Limb (tissue), 2 donors: ENCODE measurements around the gene RXRA.
"Not testable (repeated sequence)": the region's sequence is repeated elsewhere in the genome, so short reads cannot be mapped to it uniquely, and the experiment has no call there.

ENCODE experiments used
- DNase-seq, 2 donors: peaks; one replicate each; pipeline ENCODE4 v3.0.0-alpha.2; 2016; ENCODE audit errors: extremely low spot score in 2 of 2

The RXRA gene

DNA sequence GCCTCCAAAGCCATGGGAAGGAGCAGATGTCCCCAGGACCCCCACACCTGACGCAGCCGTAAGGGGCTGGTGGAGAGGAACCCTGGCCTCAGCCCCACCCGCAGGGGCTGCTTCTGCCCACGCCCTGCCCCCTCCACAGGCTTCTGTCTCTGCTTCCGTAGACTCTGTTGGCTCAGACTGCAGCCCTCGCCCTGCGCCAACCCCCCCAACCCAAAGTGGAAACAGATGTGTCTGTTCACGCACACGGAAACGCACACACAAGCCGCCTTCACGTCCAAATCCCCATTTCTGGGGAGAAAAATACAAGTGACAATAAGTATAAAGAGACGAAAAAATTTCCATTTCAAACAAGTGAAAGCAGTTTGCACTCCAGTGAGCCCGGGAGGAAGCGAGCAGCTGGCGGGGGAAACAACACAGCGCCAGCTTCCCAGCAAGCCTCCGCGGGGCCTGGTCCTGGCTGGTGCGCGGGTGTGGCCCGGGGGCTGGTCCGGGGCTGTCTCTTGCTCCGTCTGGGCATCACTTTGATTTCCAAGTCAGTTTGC is 32.6 kb upstream of the RXRA start:
- peak; percentile 53 to 72 for DNase-seq

DNA sequence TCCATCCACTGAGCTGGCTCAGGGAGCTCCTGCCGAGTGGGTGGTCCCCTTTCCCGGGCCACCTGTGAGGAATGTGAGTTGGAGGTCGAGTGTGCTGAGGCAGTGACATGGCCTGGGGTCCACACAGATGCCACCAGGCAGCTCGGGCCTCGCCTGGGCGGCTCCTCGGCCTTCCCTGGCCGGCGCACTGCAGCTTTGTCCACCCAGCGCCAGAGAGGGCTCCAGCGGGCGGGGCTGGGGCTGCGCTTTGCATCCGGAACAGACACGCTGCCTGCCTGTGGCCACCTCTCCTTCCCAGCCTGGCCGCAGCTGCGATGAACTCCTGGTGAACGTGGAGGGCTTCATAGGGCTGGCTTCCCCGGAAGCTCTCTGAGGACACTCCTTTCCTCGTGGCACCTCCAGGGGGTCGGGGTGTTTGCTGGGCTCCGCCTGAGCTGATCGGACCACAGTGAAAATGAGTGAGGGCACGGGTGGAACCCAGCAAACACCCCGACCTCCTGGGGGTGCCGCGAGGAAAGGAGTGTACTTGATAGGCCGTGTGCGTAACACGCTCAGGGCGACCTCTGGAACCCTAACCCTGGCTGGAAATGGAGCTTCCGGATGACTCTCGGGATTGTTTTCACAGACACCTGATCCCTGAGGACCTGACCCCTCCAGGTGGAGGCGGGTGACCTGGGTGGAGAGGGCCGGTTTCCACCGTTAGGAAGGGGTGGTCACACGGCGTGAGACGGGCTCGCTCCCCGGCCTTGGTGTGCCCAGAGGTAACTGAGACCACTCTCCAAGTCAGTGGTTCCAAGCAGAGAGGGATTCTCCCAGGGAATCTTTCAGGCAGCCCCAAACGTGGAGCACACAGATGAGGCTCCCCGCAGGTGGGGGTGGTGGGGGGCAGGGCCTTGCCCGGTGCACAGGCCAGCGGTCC is 31.8 kb upstream of the RXRA start:
- no peak for DNase-seq

DNA sequence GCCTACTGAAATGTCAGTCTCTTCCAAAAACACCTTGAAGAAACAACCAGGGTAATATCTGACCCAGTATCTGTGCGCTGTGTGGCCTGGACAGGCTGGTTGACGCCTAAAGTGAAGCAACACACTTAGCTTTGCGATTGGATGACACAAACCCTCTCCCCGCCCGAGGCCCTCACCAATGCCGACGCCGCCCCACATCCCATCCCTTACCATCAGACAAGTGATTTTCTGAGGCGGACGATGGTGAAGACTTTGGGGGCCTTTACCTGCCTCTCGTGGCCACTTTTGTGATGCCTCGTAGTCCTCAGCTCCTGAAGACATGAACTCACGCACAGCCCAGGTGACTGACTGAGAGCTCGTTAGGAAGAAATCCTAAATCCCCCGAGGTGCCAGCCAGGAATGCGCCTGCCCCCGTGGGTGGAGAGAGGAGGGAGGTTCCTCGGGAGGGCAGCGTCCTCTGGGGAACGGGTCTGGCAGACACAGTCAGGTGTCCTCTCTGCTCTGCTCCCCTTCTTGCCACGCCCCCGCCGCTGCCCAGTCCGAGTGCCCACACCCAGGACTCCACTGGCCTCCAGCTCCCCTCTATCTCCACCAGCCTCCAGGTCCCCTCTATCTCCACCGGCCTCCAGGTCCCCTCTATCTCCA is 31.0 kb upstream of the RXRA start:
- DNase-seq, result no peak

DNA sequence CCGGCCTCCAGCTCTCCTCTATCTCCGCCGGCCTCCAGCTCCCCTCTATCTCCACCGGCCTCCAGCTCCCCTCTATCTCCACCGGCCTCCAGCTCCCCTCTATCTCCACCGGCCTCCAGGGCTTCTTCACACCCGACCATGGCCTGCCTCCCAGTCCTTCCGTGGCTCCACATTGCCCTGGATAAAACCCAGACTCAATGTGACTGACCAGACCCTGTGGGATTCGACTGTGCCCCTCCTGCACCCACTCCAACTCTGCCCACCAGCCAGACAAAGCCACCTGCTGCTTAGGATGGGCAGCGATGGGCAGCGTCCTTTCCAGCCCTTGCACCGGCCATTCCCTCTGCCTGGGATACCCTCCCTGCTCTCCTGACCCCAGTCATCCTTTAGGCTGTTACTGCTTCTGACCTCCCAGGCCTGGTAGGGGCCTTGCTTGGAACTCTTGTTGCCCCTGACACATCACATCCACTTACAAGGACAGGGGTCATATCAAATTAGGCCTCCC is 30.5 kb upstream of the RXRA start:
- DNase-seq, result no peak

DNA sequence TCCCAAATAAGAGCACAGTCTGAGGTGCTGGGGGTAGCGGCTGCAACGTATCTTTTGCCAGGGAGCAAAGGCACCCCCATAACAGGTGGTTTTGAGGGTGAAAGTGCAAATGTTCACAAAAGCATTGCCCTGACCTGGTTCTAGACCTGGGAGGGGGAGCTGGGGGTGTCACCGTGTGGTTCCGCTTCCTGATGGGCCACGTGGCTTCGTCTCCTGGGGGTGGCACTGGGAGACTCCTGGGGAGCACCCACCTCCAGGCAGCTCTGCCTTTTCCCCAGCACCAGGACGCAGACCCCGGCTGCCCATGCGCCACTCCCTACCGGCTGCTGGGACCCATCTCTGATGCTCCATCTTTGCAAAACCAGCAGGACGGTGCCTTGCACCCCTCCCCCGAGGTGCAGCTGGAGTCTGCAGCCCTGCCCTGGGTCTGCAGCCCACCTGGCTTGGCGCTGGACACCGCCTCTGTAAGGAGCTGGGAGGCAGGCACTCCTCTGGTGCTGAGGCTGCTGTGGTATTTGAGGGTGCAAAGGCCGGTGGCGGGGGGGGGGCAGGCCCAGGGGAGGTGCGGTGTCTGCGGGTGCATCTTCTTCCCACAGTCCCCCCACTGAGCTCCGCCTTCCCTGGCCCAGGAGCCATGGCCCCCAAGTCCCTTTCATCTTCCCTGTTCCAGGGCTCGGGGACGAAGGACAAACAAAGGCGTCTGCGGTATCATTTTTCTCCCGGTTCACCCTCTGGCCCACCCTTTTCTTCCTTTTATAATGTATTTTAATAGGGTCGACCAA is 29.8 kb upstream of the RXRA start:
- DNase-seq, result no peak

DNA sequence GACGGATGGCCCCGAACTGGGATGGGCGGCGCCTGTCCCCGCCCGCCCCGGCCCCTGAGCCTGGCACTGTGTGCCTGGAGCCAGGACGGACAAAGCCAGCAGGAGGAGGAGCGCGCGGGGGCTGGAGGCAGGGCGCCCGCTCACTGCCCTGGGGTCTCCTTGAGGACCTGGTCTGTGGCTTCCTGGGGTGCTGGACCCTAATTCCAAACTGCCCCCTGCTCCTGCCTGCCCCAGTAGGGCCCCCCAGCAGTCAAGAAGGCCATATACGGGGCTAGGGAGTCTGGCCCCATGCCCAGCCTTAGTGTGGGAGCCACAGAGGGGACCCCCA is 29.2 kb upstream of the RXRA start:
- no peak for DNase-seq

DNA sequence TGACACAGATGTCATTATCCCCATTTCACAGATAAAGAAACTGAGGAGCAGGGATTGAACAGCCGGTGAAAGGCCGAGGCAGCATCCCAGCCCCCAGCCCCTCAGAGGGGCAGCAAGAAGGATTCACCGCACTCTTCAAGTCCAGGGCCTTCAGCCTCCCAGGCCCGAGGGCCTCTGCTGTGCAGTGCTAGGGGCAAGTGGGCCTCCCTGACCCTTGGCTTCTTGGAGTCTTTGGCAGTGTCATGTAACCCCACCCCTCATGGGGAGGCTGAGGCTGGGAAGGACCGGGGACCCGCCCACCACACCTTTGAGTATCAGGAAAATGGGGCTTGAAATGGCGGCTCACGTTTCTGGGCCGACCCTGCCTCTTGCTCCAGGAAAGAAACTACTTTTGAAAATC is 28.7 kb upstream of the RXRA start:
- no peak for DNase-seq

DNA sequence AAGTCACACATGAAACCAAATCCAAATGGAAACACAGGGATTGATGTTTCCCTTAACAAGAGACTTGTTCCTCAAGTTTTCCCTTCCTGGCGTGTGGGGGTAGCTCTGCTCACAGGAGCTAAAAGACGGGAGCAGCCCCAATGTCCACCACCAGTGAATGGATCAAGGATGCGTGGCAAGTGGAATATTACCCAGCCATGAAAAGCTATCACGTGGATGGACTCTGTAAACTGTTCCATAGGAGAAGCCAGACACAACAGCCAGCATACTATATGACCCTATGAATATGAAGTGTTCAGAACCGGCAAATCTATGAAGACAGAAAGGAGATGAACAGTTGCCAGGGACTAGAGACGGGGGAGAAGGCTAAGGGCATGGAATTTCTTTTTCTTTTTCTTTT is 28.3 kb upstream of the RXRA start:
- DNase-seq, result no peak

DNA sequence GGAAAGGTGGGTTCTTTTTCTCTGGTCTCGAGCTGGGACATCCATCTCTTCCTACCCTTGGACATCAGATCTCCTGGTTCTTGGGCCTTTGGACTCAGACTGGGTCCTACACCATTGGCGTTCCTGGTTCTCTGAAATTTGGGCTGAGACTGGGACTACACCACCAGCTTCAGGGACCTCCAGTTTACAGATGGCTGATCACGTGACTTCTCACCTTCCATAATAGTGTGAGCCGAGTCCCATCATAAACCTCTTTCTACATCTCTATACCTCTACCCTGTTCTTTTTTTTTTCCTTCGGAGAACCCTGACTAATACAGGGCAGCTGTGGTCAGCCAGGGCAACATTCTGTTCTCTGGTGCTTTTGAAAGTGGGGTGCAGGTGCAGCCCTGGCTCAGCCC is 27.2 kb upstream of the RXRA start:
- DNase-seq, result no peak

DNA sequence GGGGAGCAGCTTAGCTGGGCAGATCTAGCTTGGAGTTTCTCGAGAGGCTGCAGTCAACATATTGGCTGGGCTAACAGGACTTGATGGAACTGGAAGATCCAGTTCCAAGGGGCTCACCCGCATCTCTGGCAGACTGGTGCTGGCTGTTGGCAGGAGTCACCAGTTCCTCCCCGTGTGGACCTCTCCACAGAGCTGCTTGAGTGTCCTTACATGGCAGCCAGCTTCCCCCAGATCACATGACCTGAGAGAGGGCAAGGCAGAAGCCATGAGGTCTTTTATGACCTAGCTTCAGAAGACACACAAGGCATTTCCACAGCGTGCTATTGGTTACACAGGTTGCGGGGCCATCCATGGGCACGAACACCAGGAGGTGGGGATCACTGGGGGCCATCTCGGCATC is 26.4 kb upstream of the RXRA start:
- no peak for DNase-seq

DNA sequence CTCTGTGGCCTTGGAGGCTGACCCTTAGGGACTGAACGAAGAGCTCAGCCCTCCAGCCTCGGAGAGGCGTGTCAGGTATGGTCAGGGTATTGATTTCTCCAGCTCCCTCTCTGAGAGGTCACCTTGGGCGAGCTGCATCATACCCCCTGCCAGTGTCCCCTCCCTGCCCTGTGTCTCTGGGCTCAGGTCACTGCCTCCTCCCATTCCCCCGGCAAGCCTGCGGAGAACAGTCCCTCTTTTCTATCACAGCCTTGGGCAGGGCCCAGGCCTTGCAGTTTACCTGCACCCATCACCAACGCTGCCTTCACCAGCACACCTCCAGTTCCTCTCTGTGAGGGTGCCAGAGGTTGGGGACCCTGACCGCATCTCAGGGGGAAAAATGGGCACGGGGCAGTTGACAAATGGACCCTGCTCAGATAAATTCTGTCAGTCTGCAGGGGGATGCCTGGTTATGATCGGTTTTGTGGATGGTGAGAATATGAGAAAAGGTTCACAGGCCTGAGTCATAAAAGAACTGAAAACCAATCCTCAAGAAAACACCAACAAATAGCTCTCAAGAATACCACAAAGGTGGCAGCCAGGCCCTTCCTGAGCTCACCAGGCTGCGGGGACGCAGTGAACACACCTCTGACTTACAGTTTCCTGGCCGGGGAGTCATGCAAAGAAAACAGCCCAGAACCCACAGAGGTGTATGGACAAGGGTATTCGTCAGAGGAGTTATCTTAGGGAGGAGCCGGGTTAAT is 24.7 kb upstream of the RXRA start:
- DNase-seq, result no peak

DNA sequence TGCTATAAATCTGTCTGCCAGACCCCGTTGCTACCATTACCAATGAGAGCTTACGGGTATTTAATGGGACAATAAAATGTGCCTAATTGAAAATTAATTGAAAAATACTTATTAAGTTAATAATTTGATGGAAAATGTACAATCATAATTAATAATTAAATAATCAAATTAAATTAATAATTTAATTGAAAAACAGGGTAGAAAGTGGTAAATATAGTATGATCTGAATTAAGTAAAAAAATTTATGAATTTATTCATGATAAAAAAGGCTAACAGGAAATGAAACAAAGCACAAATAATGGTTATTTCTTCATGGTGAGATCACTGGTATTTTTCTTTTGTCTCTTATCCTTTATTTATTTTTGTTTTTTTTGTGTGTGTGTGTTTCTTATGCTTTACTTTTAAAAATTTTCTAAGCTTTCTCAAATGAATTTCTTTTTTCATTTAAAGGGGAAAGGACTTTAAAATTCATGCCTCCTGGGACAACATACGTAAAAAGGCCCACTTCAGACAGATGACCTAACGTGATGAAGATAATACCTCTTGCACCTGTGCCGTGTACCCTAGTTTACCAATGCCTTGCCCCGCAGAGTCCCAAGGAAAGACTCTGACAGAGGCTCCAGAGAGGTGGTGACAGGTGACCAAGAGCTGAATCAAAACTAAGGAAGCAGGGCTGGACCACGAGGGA is 24.0 kb upstream of the RXRA start:
- no peak for DNase-seq

DNA sequence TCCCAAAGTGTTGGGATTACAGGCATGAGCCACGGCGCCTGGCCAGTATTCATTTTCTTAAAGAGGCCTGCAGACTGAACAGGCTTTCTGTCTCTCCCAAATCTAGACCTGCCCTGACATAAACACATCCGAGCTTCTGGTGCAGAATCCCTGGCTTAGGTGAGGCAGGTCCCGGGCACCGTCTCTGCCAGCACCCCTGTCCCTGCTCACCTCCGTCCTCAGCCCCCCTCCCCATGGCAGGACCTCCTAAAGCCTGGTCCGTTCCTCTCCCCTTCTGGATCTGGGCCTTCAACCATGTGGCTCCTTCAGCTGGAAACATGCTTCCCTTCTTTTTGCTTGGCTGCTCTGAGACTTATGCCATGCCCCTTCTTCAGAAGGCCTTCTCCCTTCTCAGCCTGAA is 22.7 kb upstream of the RXRA start:
- no peak for DNase-seq

DNA sequence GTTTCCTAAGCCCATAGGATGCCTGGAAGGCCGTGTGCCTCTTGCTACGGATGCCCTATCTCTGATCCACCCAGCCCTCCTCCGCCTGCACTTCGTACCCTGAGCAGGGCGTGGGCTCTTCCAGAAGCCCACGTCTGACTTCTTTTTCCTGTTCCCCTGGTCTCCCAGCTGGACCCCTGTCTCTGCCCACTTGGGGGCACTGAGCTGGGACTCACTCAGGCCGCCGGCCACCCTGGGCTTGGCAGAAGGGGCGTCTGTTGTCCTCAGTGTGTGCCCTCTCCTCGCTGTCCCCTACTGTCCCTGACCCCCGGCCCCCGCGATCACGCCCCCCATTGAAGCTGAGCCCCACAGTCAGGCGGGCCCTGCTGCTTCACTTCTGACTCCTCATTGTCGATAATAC is 22.0 kb upstream of the RXRA start:
- DNase-seq, result no peak

DNA sequence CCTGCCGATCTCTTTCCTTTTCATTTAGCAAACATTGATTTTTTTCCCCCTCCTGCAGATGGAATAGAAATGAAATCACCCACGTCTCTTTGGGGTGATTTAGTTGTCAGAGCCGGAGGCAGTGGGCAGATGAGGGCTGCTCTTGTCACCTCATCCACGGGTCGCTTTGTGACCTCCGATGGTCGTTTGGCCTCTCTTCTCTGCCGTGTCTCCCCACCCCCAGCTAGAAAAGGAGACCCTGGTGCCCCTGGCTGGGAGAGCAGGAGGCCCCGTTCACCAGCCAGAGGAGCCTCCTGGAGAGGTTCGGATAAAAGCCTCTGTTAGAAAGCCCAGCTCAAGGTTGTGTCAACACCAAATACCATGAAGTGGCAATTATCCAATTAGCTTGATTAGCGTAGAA is 21.6 kb upstream of the RXRA start:
- no peak for DNase-seq

DNA sequence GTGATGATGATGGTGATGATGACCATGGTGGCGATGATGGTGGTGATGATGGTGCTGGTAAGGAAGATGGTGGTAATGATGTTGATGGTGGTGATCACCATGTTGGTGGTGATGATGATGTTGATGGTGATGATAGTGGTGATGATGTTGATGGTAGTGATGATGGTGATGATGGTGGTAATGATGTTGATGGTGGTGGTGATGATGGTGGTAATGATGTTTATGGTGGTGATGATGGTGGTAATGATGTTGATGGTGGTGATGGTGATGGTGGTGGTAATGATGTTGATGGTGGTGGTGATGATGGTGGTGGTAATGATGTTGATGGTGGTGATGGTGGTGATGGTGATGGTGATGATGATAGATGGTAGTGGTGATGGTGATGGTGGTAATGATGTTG is 20.7 kb upstream of the RXRA start:
- no peak for DNase-seq

DNA sequence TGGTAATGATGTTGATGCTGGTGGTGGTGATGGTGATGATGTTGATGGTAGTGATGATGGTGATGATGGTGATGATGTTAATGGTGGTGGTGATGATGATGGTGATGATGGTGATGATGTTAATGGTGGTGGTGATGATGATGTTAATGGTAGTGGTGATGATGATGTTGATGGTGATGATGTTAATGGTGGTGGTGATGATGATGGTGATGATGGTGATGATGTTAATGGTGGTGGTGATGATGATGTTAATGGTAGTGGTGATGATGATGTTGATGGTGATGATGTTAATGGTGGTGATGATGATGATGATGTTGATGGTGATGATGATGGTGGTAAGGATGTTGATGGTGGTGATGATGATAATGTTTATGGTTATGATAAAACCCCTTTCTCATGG is 20.2 kb upstream of the RXRA start:
- not testable (repeated sequence) for DNase-seq

DNA sequence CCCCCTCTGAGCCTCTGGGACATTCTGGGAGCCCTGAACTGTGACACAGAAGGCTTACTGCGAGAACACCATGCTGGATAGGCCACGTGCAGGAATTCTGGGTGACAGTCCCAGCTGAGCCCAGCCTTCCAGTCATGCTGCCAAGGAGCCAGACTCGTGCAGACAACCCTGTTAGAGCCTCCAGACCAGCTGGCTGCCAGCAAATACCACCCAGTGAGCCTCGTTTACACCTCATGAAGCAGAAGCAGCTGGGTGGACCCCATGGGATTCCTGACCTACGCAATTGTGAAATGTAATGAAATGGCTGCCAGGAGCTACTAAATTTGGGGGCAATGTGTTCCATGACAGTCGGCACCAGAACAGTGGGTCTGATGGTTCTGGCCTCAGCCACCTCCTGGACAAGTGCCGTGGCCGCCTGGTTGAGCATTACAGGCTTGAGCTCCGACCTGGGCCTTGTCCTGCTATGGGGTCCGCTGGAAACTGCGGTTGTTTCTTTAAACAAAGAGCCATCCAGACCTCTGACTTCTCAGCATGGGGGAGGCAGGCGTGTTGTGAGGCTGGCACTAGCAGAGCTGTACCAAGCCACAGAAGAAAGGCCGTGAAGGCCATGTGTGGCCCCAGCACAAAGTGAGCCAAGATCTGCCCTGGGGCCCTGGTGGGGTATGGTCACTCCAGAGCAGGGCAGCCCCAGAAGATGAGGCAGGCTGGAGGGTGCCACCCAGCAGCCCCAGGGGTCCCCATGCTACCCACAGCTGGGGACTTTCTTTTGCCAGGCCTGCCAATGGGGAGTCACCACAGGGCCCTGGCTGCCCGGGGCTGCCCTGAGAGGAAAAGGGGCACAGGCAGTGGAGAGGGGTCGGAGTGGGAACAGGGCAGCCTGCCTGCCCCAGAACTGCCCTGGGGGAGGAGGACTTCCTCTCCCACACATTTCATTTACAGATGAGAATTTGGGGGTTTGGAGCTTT is 19.3 kb upstream of the RXRA start:
- DNase-seq, result peak in 1 of 2 donors; percentile 57
